HG02678 (cell line): ENCODE measurements around the gene CD38.
"Not testable (repeated sequence)": the region's sequence is repeated elsewhere in the genome, so short reads cannot be mapped to it uniquely, and the experiment has no call there.

Source experiments
- ATAC-seq: cut with Tn5 transposase; IDR thresholded peaks from one replicate; pipeline ENCODE4 v1.9.1; 2021; ENCODE audit warnings: mild to moderate bottlenecking, moderate library complexity; ENCODE audit not compliant: unreplicated experiment

Gene CD38

GRCh38 chr4:15861198-15861597 lies 83.1 kb downstream of the CD38 start:
- ATAC-seq: not testable (repeated sequence)

GRCh38 chr4:15864651-15865566 lies 86.8 kb downstream of the CD38 start:
- ATAC-seq: no peak

- ATAC-seq: peak; percentile 18
Observed at GRCh38 chr4:15868111-15868510, 90.0 kb downstream of the CD38 start.

DNA sequence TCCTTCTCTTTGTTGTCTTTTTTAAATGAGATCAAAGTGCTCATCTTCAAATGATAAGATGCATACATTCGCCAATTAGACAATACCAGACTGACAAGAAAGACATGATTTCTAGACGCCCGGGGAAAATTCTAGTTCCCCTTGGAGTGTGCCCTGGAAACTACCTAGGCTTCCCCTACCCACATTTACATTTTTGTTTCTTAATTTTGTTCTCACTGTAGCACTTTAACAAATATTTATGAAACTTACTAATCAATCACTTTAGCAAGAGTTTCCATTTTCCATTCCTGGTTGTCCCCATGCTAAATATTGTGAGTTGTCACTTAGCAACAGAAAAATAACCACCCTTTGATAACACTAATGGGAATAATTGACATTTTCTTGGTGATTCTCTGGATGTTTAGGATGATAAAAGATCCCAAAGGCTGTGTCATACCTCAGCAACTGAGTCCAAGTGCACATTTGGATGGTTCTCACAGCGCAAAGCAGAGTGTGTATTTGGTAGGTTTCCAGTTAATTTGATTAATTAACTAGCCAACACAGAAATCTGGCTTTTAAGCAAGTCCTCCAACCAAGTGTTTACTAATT lies 90.8 kb downstream of the CD38 start:
- peak; percentile 49 for ATAC-seq

- ATAC-seq: no peak
Observed at GRCh38 chr4:15870079-15870478, 92.0 kb downstream of the CD38 start.

- no peak for ATAC-seq
Observed at GRCh38 chr4:15870921-15871664, 93.0 kb downstream of the CD38 start.

GRCh38 chr4:15873117-15873516 lies 95.0 kb downstream of the CD38 start:
- no peak for ATAC-seq

DNA sequence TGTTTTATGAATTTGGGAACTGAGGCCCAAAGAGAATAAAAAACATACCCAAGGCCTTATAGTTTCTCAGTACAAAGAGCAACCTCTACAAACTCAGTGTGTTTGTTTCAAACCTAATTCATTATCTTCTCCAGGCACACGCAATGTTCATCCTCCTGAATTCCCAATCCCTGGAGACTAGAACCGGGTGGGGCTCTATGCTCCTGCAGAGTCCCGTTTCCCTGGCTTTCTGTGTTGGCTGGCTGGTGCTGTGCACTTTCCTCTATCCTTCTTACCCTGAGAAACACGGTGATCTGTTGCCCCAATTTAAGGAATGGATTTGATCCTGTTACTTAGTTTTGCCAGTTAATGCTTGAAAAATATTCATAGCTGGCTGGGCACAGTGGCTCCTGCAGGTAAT lies 96.5 kb downstream of the CD38 start:
- no peak for ATAC-seq

GRCh38 chr4:15875663-15876460 lies 97.7 kb downstream of the CD38 start:
- no peak for ATAC-seq

GRCh38 chr4:15878011-15878410 lies 99.9 kb downstream of the CD38 start:
- no peak for ATAC-seq

GRCh38 chr4:15881820-15882219 lies 103.7 kb downstream of the CD38 start:
- ATAC-seq: no peak

DNA sequence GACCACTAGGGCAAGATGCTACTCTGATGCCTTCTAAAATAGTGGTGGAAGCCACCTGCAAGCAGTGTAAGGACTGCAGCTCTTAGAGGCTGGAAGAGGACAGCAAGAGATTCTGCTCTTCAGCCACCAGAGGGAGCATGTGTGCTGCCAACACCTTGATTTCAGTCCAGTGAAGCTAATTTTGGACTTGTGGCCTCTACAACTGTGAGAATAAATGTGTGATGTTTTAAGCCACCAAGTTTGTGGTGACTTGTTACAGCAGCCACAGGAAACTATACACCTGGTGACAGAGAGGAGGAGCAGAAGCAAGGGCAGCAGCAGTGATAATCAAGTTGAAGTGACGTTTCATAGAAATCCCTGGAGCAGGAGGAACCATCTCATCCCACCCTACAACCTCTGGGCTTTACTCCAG lies 104.6 kb downstream of the CD38 start:
- ATAC-seq: peak; percentile 99

DNA sequence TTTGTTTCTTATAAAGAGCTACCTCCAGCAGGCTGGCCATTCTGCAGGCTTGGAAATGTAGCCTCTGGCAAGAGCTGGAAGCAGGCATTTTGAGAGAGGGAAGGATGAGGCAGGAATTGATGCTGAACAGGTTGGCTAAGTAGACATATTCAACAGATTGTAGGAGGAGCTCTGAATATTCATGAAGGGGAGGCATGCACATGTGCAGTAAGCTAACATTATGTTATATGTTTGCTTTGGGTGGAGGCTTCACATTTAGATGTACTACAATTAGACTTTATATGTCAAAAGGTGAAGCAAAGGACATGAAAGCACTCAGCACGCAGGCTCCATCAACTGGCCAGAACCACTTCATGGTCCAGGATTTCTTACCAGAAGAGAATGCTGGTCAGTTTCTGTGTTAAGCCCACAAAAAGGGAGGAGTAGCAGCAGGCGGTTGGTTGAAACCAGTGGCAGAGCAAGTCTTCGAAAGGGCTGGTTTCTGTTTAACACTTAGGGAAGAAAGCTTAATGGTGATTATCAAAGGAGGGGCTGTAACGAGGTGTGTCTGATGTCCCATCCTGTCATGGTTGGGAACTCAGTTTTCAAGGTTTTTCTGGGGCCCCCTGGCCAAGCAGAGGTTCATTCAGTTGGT lies 105.6 kb downstream of the CD38 start:
- ATAC-seq: no peak

- ATAC-seq: no peak
Observed at GRCh38 chr4:15884666-15885065, 106.5 kb downstream of the CD38 start.

DNA sequence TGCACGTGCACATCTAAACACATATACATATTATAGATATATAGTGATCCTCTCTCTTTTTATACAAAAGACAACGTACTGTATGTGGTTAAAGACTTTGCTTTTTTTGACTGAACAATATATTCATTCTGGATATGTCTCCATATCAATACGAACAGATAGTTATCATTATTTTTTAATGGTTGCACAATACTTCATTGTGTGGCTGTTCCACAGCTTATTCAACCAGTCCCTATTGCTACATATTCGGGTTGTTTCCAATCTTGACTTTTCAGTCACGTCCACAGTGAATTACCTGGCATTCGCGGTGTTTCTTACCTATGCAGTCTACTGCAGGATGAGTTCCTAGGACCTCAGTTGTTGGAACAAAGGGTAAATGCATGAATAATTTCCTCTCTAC lies 107.3 kb downstream of the CD38 start:
- no peak for ATAC-seq

DNA sequence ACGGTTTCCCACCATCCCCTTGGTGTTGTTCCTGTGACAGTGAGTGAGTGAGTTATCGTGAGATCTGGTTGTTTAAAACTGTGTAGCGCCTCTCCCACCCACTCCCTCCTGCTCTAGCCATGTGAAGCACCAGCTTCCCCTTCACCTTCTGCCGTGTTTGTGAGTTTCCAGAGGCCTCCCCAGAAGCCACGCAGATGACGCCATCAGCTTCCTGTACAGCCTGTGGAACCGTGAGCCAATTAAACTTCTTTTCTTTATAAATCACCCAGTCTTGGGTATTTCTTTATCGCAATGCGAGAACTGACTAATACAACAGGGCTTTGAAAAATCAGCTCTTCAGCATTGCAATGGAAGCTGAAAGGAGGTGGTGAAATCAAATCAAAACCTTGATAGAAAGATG lies 110.4 kb downstream of the CD38 start:
- no peak for ATAC-seq

DNA sequence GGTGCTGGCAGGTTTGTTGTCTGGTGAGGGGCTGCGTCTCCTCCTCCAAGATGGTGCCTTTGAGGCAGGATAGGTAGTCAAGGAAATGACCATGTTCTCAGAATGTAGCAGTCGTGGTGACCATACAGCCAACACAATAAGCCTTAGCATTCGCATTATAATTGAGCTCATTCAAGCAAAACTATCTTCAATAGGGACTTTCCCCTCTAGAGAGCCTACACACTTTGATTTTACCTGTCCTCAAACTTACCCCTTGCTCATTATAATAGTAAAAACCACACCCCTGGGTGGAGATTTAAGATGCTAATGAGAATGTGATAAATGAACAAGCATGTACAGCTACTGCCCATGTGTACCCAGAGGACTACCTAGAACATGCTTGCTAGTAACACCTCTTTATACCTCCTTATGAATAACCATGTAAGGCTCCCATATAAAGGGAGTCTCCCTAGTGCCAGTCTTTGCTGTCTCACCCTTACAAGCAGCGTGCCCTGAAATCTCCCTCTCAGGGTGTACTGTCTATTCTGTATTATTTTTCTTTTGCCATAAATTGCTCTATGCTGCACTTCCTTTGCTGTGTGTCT lies 112.2 kb downstream of the CD38 start:
- ATAC-seq: no peak

DNA sequence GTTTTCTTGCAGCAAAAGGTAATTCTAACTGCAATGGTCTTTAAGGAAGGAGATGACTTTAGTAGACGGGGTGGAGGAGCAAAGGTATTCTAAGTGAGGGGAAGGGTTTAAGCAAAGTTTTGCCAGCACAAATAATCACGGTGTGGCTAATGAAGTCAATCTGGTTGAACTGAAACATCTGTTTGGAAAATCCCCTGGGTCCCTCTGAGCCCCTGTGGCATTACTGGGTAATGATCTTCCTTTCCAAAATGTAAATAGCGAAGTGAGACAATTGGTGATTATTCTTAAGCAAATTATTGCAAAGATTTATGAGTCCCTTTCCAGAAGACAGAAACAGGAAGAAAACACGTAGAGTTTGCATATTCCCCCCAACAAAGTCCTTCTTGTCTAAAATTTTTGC lies 113.2 kb downstream of the CD38 start:
- peak; percentile 82 for ATAC-seq

DNA sequence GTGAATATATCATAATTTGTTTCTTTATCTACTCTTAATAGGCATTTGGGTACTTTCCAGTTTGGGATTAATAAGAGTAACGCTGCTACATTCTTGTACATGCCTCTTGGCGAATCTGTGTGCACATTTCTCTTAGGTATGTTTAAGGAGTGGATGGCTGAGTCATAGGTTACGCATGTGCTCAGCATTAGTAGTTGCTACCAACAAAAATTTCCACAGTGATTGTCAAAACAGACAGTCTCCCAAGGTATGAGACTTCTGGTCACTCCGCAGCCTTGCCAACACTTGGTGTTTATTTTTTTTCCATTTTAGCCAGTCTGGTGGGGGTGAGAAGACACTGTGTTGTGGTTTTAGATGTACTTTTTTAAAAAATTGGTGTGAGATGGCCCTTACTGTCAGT lies 115.8 kb downstream of the CD38 start:
- ATAC-seq: no peak

GRCh38 chr4:15894393-15894792 lies 116.3 kb downstream of the CD38 start:
- ATAC-seq: no peak
